ENCODE data around the gene RAP1GAP. TPM values are rescaled to one million over a fixed set of nuclear protein-coding genes. Genes with fewer than 3 reads are reported as not detected.
A peak's percentile ranks its signal among the peaks of the same experiment; 100 is the strongest.

Gene RAP1GAP
- total RNA-seq, 4 donors from 2014 or later = 0.36 to 0.74 (median 0.38) TPM; not detected in 1

GRCh38 chr1:21655259-21655658, 13.9 kb downstream of the RAP1GAP start:
- no peak for DNase-seq (ENCODE audit: low spot score)
- TF ChIP-seq CTCF (IDR thresholded peaks at IDR 0.05) = no peak
- no peak for ATAC-seq (ENCODE audit: low FRiP score)

DNA sequence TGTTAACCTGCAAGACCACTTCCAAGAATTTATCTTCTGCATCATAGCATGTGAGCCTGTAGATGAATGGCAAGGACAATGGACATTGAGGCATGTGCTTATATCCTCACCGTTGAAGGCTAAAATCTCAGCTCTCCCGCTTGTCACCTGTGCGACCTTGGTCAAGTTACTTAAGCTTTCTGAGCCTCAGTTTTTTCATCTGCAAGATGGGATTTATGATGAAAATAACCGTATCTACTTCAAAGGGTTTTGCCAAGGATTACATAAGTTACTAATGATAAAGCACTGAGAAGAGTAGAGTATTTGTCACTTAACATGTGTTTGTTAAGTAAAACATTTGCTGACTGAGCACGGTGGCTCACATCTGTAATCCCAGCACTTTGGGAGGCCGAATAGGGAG, 14.9 kb downstream of the RAP1GAP start:
- ATAC-seq (ENCODE audit: low FRiP score) (no peak), DNase-seq (ENCODE audit: low spot score) (no peak)
- no peak for TF ChIP-seq CTCF (IDR thresholded peaks at IDR 0.05)

DNA sequence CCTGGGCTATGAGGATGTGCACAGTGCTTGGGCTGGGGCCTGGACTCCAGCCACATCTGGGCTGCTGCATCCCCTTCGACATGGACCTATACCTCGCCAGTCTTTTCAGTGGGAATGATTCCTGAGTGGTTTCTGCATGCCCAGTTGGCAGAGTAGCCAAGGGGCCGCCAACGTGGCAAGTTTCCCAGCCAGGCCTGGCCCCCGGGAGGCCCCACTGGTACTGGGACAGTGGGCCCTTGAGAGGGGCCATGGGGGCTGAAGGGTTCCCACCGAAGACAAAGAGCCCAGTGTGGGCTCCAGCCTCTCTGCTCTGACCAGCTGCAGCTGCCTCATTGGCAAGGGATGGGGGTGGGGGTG, 15.4 kb downstream of the RAP1GAP start:
- no peak for TF ChIP-seq CTCF (IDR thresholded peaks at IDR 0.05)
- ATAC-seq (ENCODE audit: low FRiP score) (no peak), DNase-seq (ENCODE audit: low spot score) (no peak)

DNA sequence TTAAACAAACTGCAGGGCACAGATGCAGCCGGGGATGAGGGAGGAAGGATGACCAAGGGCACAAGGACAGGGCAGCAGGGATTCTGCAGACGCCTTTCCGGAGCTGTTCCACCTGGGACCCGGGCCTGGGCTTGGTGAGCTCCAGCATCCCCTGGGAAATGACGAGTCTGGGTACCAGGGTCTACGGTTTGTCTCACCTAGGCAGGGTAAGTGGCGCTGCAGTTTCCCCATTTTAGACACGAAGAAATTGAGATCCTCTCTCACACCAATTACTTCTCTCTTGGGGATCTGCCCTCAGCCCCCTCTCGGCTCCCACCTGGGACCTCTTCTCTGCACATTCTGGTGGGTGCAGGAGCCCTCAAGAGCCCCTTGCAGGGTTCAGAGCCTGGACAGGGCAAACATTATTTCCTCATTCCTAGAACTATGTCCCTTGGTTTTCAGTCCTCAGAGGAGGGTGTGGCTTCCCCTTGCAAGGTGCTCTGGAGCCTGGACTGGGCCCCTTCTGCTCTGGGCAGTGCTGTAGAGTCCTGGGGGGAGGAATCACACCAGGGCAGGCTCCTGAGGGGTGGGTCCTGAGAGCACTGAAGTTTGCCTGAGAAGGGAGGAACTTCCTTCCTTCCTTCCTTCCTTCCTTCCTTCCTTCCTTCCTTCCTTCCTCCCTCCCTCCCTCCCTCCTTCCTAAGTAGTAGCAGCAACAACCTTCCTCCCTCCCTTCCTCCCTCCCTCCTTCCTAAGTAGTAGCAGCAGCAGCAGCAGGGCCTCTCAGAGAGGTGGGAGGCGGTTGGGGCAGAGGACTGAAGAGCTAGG, 16.0 kb downstream of the RAP1GAP start:
- no peak for DNase-seq (ENCODE audit: low spot score)
- no peak for TF ChIP-seq CTCF (IDR thresholded peaks at IDR 0.05)
- no peak for ATAC-seq (ENCODE audit: low FRiP score)

DNA sequence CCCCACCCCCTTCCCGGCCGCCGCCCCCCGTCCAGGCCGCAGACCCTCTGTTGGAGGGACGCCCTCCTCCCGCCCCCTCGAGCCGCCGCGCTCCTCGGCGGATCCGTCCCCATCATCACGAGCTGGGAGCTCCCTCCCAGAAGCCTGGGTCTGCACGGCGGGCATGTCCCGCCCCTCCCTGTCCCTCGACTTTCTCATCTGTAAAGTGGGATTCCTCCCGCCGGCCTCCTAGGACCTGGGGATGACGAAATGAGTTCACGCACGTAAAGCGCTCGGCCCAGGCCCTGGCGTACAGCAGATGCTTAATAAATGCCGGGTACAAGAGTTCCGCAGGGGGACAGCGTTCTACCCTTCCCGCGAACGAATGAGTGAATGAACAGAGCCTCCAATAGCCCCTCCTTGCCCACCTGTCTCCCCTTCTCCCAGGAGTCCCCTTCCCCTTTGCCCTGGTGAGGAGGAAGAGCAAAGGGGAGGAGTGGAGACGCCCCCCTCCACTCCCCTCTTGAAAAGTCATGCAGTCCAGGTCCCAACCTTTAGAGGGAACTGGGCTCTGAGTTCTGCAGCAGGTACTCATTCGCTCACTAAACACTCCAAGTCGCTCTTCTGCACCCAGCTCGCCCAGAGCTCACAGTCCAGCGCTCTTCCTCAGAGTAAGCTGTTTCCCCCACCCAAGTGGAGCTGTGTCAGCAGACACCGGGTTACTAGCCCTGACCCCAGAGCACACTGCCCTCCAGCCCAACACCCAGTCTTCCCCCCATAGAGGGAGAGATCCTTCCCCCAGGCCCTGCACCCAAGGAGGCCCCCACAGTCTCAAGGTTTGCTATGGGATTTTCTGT, 16.8 kb downstream of the RAP1GAP start:
- no peak for DNase-seq (ENCODE audit: low spot score)
- ATAC-seq (ENCODE audit: low FRiP score) = no peak
- no peak for TF ChIP-seq CTCF (IDR thresholded peaks at IDR 0.05)

- no peak for DNase-seq (ENCODE audit: low spot score)
- peak; percentile 40 for ATAC-seq (ENCODE audit: low FRiP score)
- no peak for TF ChIP-seq CTCF (IDR thresholded peaks at IDR 0.05)
Measured at GRCh38 chr1:21651214-21652042, 17.7 kb downstream of the RAP1GAP start.

All from omental fat pad (tissue), 4 donors.